ENCODE data around the gene KRTAP16-1. TPM values are rescaled to one million over a fixed set of nuclear protein-coding genes. Genes with fewer than 3 reads are reported as not detected.
"Not testable (repeated sequence)": the region's sequence is repeated elsewhere in the genome, so short reads cannot be mapped to it uniquely, and the experiment has no call there.

Gene KRTAP16-1
- total and polyA plus RNA-seq, 4 donors: not detected

GRCh38 chr17:41296846-41297245 lies 12.3 kb downstream of the KRTAP16-1 start:
- no peak for ATAC-seq (ENCODE audit: low FRiP score)
- no peak for DNase-seq
- H3K4me1 ChIP-seq (ENCODE audit: control insufficient read depth in 1 of 2, insufficient read depth in 2 of 2, low read length in 2 of 2): no peaks in the 10 kb centered on the region
- H3K9me3 ChIP-seq (ENCODE audit: control insufficient read depth, low read length): no peaks in the 10 kb centered on the region
- no peaks in the 10 kb centered on the region for H3K36me3 ChIP-seq (ENCODE audit: control insufficient read depth in 1 of 2, insufficient read depth in 2 of 2, low read length in 1 of 2)
- H3K27ac ChIP-seq (ENCODE audit: low read depth in 1 of 2, low read length in 2 of 2): no peak overlapping the region
- no peak overlapping the region for H3K4me3 ChIP-seq (ENCODE audit: low read length in 2 of 2)
- 65 to 76% methylated on average over 1 of the region's 1 CpG for WGBS, 2 donors
- no peaks in the 10 kb centered on the region for H3K27me3 ChIP-seq (ENCODE audit: control insufficient read depth in 1 of 2, insufficient read depth in 2 of 2, low read length in 1 of 2)
- intact Hi-C loops (cut with DNase I): no loop called here

- WGBS, 2 donors: 58 to 64% methylated on average over 1 of the region's 1 CpG
- no peak overlapping the region for H3K27ac ChIP-seq (ENCODE audit: low read depth in 1 of 2, low read length in 2 of 2)
- DNase-seq: no peak
- H3K9me3 ChIP-seq (ENCODE audit: control insufficient read depth, low read length): no peaks in the 10 kb centered on the region
- H3K4me3 ChIP-seq (ENCODE audit: low read length in 2 of 2): no peak overlapping the region
- H3K36me3 ChIP-seq (ENCODE audit: control insufficient read depth in 1 of 2, insufficient read depth in 2 of 2, low read length in 1 of 2): no peaks in the 10 kb centered on the region
- intact Hi-C loops (cut with DNase I): no loop called here
- H3K4me1 ChIP-seq (ENCODE audit: control insufficient read depth in 1 of 2, insufficient read depth in 2 of 2, low read length in 2 of 2): no peaks in the 10 kb centered on the region
- no peak for ATAC-seq (ENCODE audit: low FRiP score)
- no peaks in the 10 kb centered on the region for H3K27me3 ChIP-seq (ENCODE audit: control insufficient read depth in 1 of 2, insufficient read depth in 2 of 2, low read length in 1 of 2)
Measured at GRCh38 chr17:41294016-41294415, 15.1 kb downstream of the KRTAP16-1 start.

GRCh38 chr17:41287050-41287449 lies 22.1 kb downstream of the KRTAP16-1 start:
- ATAC-seq (ENCODE audit: low FRiP score) (no peak), DNase-seq (no peak)
- Histone ChIP-seq H3K36me3 (ENCODE audit: control insufficient read depth in 1 of 2, insufficient read depth in 2 of 2, low read length in 1 of 2) (no peaks in the 10 kb centered on the region), H3K4me3 (ENCODE audit: low read length in 2 of 2) (no peak overlapping the region), H3K4me1 (ENCODE audit: control insufficient read depth in 1 of 2, insufficient read depth in 2 of 2, low read length in 2 of 2) (no peaks in the 10 kb centered on the region), H3K9me3 (ENCODE audit: control insufficient read depth, low read length) (no peaks in the 10 kb centered on the region), H3K27me3 (ENCODE audit: control insufficient read depth in 1 of 2, insufficient read depth in 2 of 2, low read length in 1 of 2) (no peaks in the 10 kb centered on the region), H3K27ac (ENCODE audit: low read depth in 1 of 2, low read length in 2 of 2) (no peak overlapping the region)
- intact Hi-C loops (cut with DNase I): no loop called here
- WGBS, 2 donors: 80 to 88% methylated on average over 3 of the region's 3 CpGs

- no peak overlapping the region for H3K4me3 ChIP-seq (ENCODE audit: low read length in 2 of 2)
- 38 to 40% methylated on average over 2 of the region's 2 CpGs for WGBS, 2 donors
- H3K27me3 ChIP-seq (ENCODE audit: control insufficient read depth in 1 of 2, insufficient read depth in 2 of 2, low read length in 1 of 2): no peaks in the 10 kb centered on the region
- H3K27ac ChIP-seq (ENCODE audit: low read depth in 1 of 2, low read length in 2 of 2): no peak overlapping the region
- no peaks in the 10 kb centered on the region for H3K4me1 ChIP-seq (ENCODE audit: control insufficient read depth in 1 of 2, insufficient read depth in 2 of 2, low read length in 2 of 2)
- H3K9me3 ChIP-seq (ENCODE audit: control insufficient read depth, low read length): no peaks in the 10 kb centered on the region
- ATAC-seq (ENCODE audit: low FRiP score) (no peak), DNase-seq (no peak)
- intact Hi-C loops (cut with DNase I): no loop called here
- H3K36me3 ChIP-seq (ENCODE audit: control insufficient read depth in 1 of 2, insufficient read depth in 2 of 2, low read length in 1 of 2): no peaks in the 10 kb centered on the region
Measured at GRCh38 chr17:41284546-41284945, 24.6 kb downstream of the KRTAP16-1 start.

DNA sequence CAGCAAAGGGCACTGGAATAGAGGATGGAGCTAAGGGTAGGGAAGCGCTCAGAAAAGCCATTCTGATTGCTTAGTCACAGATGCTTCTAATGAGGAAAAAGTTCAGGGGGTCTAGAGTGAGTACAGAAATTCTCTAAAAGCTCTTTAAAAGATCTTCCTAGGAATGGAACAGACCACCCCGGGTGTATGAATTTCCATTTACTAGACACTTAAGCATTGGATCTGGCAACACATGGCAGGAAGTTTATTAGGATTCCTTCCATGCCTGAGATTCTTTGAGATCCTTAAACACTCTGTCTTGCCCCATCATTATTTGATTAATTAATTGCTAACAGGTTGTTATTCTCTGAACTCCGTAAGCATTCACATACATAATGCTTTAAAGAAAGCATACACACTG lies 25.1 kb downstream of the KRTAP16-1 start:
- Histone ChIP-seq H3K27me3 (ENCODE audit: control insufficient read depth in 1 of 2, insufficient read depth in 2 of 2, low read length in 1 of 2) (no peaks in the 10 kb centered on the region), H3K27ac (ENCODE audit: low read depth in 1 of 2, low read length in 2 of 2) (no peak overlapping the region), H3K4me1 (ENCODE audit: control insufficient read depth in 1 of 2, insufficient read depth in 2 of 2, low read length in 2 of 2) (no peaks in the 10 kb centered on the region), H3K4me3 (ENCODE audit: low read length in 2 of 2) (no peak overlapping the region), H3K9me3 (ENCODE audit: control insufficient read depth, low read length) (no peaks in the 10 kb centered on the region), H3K36me3 (ENCODE audit: control insufficient read depth in 1 of 2, insufficient read depth in 2 of 2, low read length in 1 of 2) (no peaks in the 10 kb centered on the region)
- no peak for DNase-seq
- intact Hi-C loops (cut with DNase I): no loop called here
- WGBS, 2 donors: 33 to 38% methylated on average over 3 of the region's 3 CpGs
- no peak for ATAC-seq (ENCODE audit: low FRiP score)

GRCh38 chr17:41278176-41278955 lies 30.7 kb downstream of the KRTAP16-1 start:
- Histone ChIP-seq H3K4me1 (ENCODE audit: control insufficient read depth in 1 of 2, insufficient read depth in 2 of 2, low read length in 2 of 2) (no peaks in the 10 kb centered on the region), H3K27ac (ENCODE audit: low read depth in 1 of 2, low read length in 2 of 2) (no peak overlapping the region), H3K4me3 (ENCODE audit: low read length in 2 of 2) (no peak overlapping the region), H3K27me3 (ENCODE audit: control insufficient read depth in 1 of 2, insufficient read depth in 2 of 2, low read length in 1 of 2) (no peaks in the 10 kb centered on the region), H3K36me3 (ENCODE audit: control insufficient read depth in 1 of 2, insufficient read depth in 2 of 2, low read length in 1 of 2) (no peaks in the 10 kb centered on the region), H3K9me3 (ENCODE audit: control insufficient read depth, low read length) (no peaks in the 10 kb centered on the region)
- DNase-seq: no peak
- ATAC-seq (ENCODE audit: low FRiP score): no peak
- WGBS, 2 donors: 78 to 79% methylated on average over 3 of the region's 3 CpGs
- intact Hi-C loops (cut with DNase I): no loop called here

DNA sequence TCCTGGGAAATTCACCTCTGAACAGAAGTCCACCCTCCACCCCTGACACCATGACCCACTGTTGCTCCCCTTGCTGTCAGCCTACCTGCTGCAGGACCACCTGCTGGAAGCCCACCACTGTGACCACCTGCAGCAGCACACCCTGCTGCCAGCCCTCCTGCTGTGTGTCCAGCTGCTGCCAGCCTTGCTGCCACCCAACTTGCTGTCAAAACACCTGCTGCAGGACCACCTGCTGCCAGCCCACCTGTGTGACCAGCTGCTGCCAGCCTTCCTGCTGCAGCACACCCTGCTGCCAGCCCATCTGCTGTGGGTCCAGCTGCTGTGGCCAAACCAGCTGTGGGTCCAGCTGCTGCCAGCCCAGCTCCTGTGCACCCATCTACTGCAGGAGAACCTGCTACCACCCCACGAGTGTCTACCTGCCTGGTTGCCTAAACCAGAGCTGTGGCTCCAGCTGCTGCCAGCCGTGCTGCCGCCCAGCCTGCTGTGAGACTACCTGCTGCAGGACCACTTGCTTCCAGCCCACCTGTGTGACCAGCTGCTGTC lies 33.4 kb downstream of the KRTAP16-1 start, which contains the start of gene KRTAP9-7:
KRTAP9-7 (plus strand) TSS at position 51 of the 543 bp plus-strand sequence; CDS start at position 51, 0 bp downstream.
- H3K27ac ChIP-seq (ENCODE audit: low read depth in 1 of 2, low read length in 2 of 2); intact Hi-C loops (cut with DNase I); H3K36me3 ChIP-seq (ENCODE audit: control insufficient read depth in 1 of 2, insufficient read depth in 2 of 2, low read length in 1 of 2); H3K4me3 ChIP-seq (ENCODE audit: low read length in 2 of 2); H3K27me3 ChIP-seq (ENCODE audit: control insufficient read depth in 1 of 2, insufficient read depth in 2 of 2, low read length in 1 of 2); H3K4me1 ChIP-seq (ENCODE audit: control insufficient read depth in 1 of 2, insufficient read depth in 2 of 2, low read length in 2 of 2); DNase-seq; ATAC-seq (ENCODE audit: low FRiP score); H3K9me3 ChIP-seq (ENCODE audit: control insufficient read depth, low read length): not testable (repeated sequence)
- WGBS, 2 donors: 71 to 76% methylated on average over 3 of the region's 3 CpGs

- no peaks in the 10 kb centered on the region for H3K27me3 ChIP-seq (ENCODE audit: control insufficient read depth in 1 of 2, insufficient read depth in 2 of 2, low read length in 1 of 2)
- H3K4me1 ChIP-seq (ENCODE audit: control insufficient read depth in 1 of 2, insufficient read depth in 2 of 2, low read length in 2 of 2): no peaks in the 10 kb centered on the region
- 52% methylated on average over 1 of the region's 1 CpG; no CpG with 5 or more reads in 1 of the 2 donors for WGBS, 2 donors
- H3K4me3 ChIP-seq (ENCODE audit: low read length in 2 of 2): no peak overlapping the region
- DNase-seq: no peak
- no peaks in the 10 kb centered on the region for H3K36me3 ChIP-seq (ENCODE audit: control insufficient read depth in 1 of 2, insufficient read depth in 2 of 2, low read length in 1 of 2)
- H3K27ac ChIP-seq (ENCODE audit: low read depth in 1 of 2, low read length in 2 of 2): no peak overlapping the region
- H3K9me3 ChIP-seq (ENCODE audit: control insufficient read depth, low read length): no peaks in the 10 kb centered on the region
- no peak for ATAC-seq (ENCODE audit: low FRiP score)
- intact Hi-C loops (cut with DNase I): no loop called here
Measured at GRCh38 chr17:41271858-41272257, 37.3 kb downstream of the KRTAP16-1 start.

DNA sequence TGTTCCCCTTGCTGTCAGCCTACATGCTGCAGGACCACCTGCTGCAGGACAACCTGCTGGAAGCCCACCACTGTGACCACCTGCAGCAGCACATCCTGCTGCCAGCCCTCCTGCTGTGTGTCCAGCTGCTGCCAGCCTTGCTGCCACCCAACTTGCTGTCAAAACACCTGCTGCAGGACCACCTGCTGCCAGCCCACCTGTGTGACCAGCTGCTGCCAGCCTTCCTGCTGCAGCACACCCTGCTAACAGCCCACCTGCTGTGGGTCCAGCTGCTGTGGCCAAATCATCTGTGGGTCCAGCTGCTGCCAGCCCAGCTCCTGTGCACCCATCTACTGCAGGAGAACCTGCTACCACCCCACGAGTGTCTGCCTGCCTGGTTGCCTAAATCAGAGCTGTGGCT lies 37.8 kb downstream of the KRTAP16-1 start:
- WGBS, 2 donors: 60% methylated on average over 1 of the region's 1 CpG; no CpG with 5 or more reads in 1 of the 2 donors
- H3K27me3 ChIP-seq (ENCODE audit: control insufficient read depth in 1 of 2, insufficient read depth in 2 of 2, low read length in 1 of 2); intact Hi-C loops (cut with DNase I); ATAC-seq (ENCODE audit: low FRiP score); H3K4me1 ChIP-seq (ENCODE audit: control insufficient read depth in 1 of 2, insufficient read depth in 2 of 2, low read length in 2 of 2); H3K27ac ChIP-seq (ENCODE audit: low read depth in 1 of 2, low read length in 2 of 2); H3K9me3 ChIP-seq (ENCODE audit: control insufficient read depth, low read length); DNase-seq; H3K36me3 ChIP-seq (ENCODE audit: control insufficient read depth in 1 of 2, insufficient read depth in 2 of 2, low read length in 1 of 2); H3K4me3 ChIP-seq (ENCODE audit: low read length in 2 of 2): not testable (repeated sequence)
